Calu3 (cell line): ENCODE data around the gene GAS2. TPM values are rescaled to one million over a fixed set of nuclear protein-coding genes. Genes with fewer than 3 reads are reported as not detected.

Source experiments
- BruUV-seq: library from RNA; stranded (reverse); fragments of 400-500 nt; replicated peaks from 2 replicates; lab custom pipeline; 2021; lab: Mats Ljungman, UMichigan
- CTCF ChIA-PET: fragments of 300-600 bp; sonication (Branson Sonifier 250); formaldehyde crosslinking; loops from one replicate; lab custom pipeline; 2022; ENCODE audit warnings: antibody characterized with exemption; lab: Charles Lee
- DNase-seq: peaks from one replicate; pipeline ENCODE4 v3.0.0; 2022
- H3K27ac Mint-ChIP-seq: one replicate; pipeline ENCODE4 v1.8.0; 2022; ENCODE audit warnings: mixed read lengths; ENCODE audit not compliant: unreplicated experiment
- H3K27me3 Mint-ChIP-seq: one replicate; pipeline ENCODE4 v1.8.0; 2022; ENCODE audit warnings: mixed read lengths; ENCODE audit not compliant: unreplicated experiment
- H3K36me3 Mint-ChIP-seq: one replicate; pipeline ENCODE4 v1.8.0; 2022; ENCODE audit warnings: mild to moderate bottlenecking, moderate library complexity, mixed read lengths; ENCODE audit not compliant: insufficient read depth, unreplicated experiment
- H3K4me1 Mint-ChIP-seq: one replicate; pipeline ENCODE4 v1.8.0; 2022; ENCODE audit warnings: mild to moderate bottlenecking, low read depth, mixed read lengths; ENCODE audit not compliant: unreplicated experiment
- H3K4me3 Mint-ChIP-seq: one replicate; pipeline ENCODE4 v1.8.0; 2022; ENCODE audit warnings: mild to moderate bottlenecking, low read depth, moderate library complexity, mixed read lengths; ENCODE audit not compliant: unreplicated experiment
- H3K9me3 Mint-ChIP-seq: one replicate; pipeline ENCODE4 v1.8.0; 2022; ENCODE audit warnings: low read depth, mixed read lengths; ENCODE audit not compliant: unreplicated experiment
- CTCF ChIP-seq: fragments of 200-600 bp; IDR thresholded peaks from one replicate; pipeline ENCODE4 v1.8.0; 2022; ENCODE audit warnings: antibody characterized with exemption; ENCODE audit not compliant: unreplicated experiment
- intact Hi-C: fragments of 100-400 bp; cut with micrococcal nuclease; formaldehyde crosslinking; loops from one replicate; pipeline ENCODE4 v1.10.0; 2022; ENCODE audit not compliant: unreplicated experiment
- total RNA-seq: library from RNA; stranded (reverse); gene quantifications from 2 replicates; pipeline ENCODE4 v1.2.3, GENCODE V29; 2022

Gene GAS2
- total RNA-seq, 1 experiment from 2014 or later: 3.9 TPM

- DNase-seq: no peak
- no peak for TF ChIP-seq CTCF
- no TSS peak for BruUV-seq
- CTCF ChIA-PET: no interaction called here
- no peaks in the 10 kb centered on the region for H3K27me3 Mint-ChIP-seq
- no peak overlapping the region for H3K27ac Mint-ChIP-seq
- H3K4me1 Mint-ChIP-seq: no peaks in the 10 kb centered on the region
- H3K9me3 Mint-ChIP-seq: no peaks in the 10 kb centered on the region
- no peak overlapping the region for H3K4me3 Mint-ChIP-seq
- intact Hi-C loops: no loop called here
- no peaks in the 10 kb centered on the region for H3K36me3 Mint-ChIP-seq
Measured at GRCh38 chr11:22753416-22753815, 87.0 kb downstream of the GAS2 start.

GRCh38 chr11:22761066-22761465 lies 94.7 kb downstream of the GAS2 start:
- H3K36me3 Mint-ChIP-seq: no peaks in the 10 kb centered on the region
- intact Hi-C loops: no loop called here
- no peak for TF ChIP-seq CTCF
- BruUV-seq: no TSS peak
- no peaks in the 10 kb centered on the region for H3K27me3 Mint-ChIP-seq
- no peak overlapping the region for H3K4me3 Mint-ChIP-seq
- no peaks in the 10 kb centered on the region for H3K9me3 Mint-ChIP-seq
- H3K27ac Mint-ChIP-seq: no peak overlapping the region
- no peak for DNase-seq
- CTCF ChIA-PET: no interaction called here
- H3K4me1 Mint-ChIP-seq: no peaks in the 10 kb centered on the region

- BruUV-seq: no TSS peak
- CTCF ChIA-PET: no interaction called here
- no peaks in the 10 kb centered on the region for H3K4me1 Mint-ChIP-seq
Measured at GRCh38 chr11:22763166-22763565, 96.8 kb downstream of the GAS2 start.

GRCh38 chr11:22764735-22765134 lies 98.3 kb downstream of the GAS2 start:
- H3K4me1 Mint-ChIP-seq: no peaks in the 10 kb centered on the region
- CTCF ChIA-PET: no interaction called here
- DNase-seq: no peak
- no peak for TF ChIP-seq CTCF
- no peaks in the 10 kb centered on the region for H3K36me3 Mint-ChIP-seq
- H3K27ac Mint-ChIP-seq: no peak overlapping the region
- no TSS peak for BruUV-seq
- H3K9me3 Mint-ChIP-seq: no peaks in the 10 kb centered on the region
- intact Hi-C loops: no loop called here
- H3K4me3 Mint-ChIP-seq: no peak overlapping the region
- no peaks in the 10 kb centered on the region for H3K27me3 Mint-ChIP-seq

More at GRCh38 chr11:22763166-22763565, 96.8 kb downstream of the GAS2 start:
- Mint-ChIP-seq H3K27ac (no peak overlapping the region), H3K4me3 (no peak overlapping the region), H3K9me3 (no peaks in the 10 kb centered on the region), H3K36me3 (no peaks in the 10 kb centered on the region), H3K27me3 (no peaks in the 10 kb centered on the region)
- DNase-seq: no peak
- no peak for TF ChIP-seq CTCF
- intact Hi-C loops: no loop called here
